ENCODE data around the gene SPAG16.

DNA sequence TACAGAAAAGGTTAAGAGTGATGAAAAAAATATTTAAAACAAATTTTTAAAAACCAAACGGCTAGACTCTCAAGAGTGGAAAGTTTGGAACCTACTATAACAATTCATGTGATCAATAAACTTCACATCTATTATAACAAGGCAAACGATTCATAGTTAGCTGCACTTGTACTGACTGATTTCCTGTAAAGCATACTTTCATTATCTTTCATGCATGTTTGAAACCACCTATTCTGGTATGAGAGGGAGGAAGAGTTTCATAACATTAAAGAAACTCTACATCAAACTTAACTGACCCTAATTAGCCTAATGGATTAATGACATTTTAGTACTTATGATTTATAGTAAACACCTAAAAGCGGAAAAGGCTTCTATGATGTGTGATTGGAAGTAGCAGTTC, 1082.9 kb downstream of the SPAG16 start:
- TF ChIP-seq, protein P1, sequence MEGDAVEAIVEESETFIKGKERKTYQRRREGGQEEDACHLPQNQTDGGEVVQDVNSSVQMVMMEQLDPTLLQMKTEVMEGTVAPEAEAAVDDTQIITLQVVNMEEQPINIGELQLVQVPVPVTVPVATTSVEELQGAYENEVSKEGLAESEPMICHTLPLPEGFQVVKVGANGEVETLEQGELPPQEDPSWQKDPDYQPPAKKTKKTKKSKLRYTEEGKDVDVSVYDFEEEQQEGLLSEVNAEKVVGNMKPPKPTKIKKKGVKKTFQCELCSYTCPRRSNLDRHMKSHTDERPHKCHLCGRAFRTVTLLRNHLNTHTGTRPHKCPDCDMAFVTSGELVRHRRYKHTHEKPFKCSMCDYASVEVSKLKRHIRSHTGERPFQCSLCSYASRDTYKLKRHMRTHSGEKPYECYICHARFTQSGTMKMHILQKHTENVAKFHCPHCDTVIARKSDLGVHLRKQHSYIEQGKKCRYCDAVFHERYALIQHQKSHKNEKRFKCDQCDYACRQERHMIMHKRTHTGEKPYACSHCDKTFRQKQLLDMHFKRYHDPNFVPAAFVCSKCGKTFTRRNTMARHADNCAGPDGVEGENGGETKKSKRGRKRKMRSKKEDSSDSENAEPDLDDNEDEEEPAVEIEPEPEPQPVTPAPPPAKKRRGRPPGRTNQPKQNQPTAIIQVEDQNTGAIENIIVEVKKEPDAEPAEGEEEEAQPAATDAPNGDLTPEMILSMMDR (IDR thresholded peaks at IDR 0.05), result no peak
- TF ChIP-seq, protein P2, sequence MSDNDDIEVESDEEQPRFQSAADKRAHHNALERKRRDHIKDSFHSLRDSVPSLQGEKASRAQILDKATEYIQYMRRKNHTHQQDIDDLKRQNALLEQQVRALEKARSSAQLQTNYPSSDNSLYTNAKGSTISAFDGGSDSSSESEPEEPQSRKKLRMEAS (IDR thresholded peaks at IDR 0.05), result no peak
- no peak for TF ChIP-seq ZNF302 (CRISPR knock-in tag; IDR thresholded peaks at IDR 0.05)
- TF ChIP-seq SREBF2 (IDR thresholded peaks at IDR 0.05), result no peak

Data from A549 (cell line).